Stimulated activated CD4-positive, alpha-beta T cell treated with anti-CD3 and anti-CD28 coated beads, Interleukin-2, amount 100 ng/mL, for 4 hours (primary cell): Measurements from ENCODE around the gene TEX19.
"Not testable (repeated sequence)": the region's sequence is repeated elsewhere in the genome, so short reads cannot be mapped to it uniquely, and the experiment has no call there.

Experiments
- DNase-seq: peaks from one replicate; pipeline ENCODE4 v3.0.0-alpha.2; 2020; ENCODE audit warnings: low read depth

TEX19 gene

GRCh38 chr17:82411396-82412053, 52.5 kb downstream of the TEX19 start:
- DNase-seq = no peak

- DNase-seq = not testable (repeated sequence)
Observed at GRCh38 chr17:82412081-82412480, 53.0 kb downstream of the TEX19 start.

- DNase-seq = no peak
Observed at GRCh38 chr17:82412535-82413520, 53.8 kb downstream of the TEX19 start.
